ENCODE data around the gene CASP10. TPM values are rescaled to one million over a fixed set of nuclear protein-coding genes. Genes with fewer than 3 reads are reported as not detected.

CASP10 gene
- total and polyA plus RNA-seq, 2 of the 8 experiments (the other 6 are each of a cell fraction or from before 2014, with no cell fraction given): 2.3 to 4.0 TPM

- no peaks in the 10 kb centered on the region; the same call in 1 of the 2 replicates for H3K23me2 ChIP-seq (ENCODE audit: low read depth, low read length)
- peak overlapping the region; percentile 35; the same call in 1 of the 2 replicates for H3K18ac ChIP-seq (ENCODE audit: extremely low read depth, low read length)
- no peak overlapping the region for H2BK20ac ChIP-seq (ENCODE audit: low read length)
- no peak overlapping the region for H4K91ac ChIP-seq (replicated peaks; ENCODE audit: insufficient read length, low read length)
- no peak overlapping the region for H2BK120ac ChIP-seq (replicated peaks; ENCODE audit: low read depth, low read length)
- H3K4me3 ChIP-seq (ENCODE audit: extremely low read depth in 1 of 4, insufficient read depth in 2 of 4, low read depth in 3 of 4, low read length in 4 of 4): no peak overlapping the region
- no peak overlapping the region for H3K27ac ChIP-seq (ENCODE audit: low read depth, low read length)
- H2BK12ac ChIP-seq (ENCODE audit: low read depth, low read length): no peak overlapping the region
- no peaks in the 10 kb centered on the region for H3K9me3 ChIP-seq (ENCODE audit: insufficient read depth in 2 of 2, low read depth in 1 of 2, low read length in 1 of 2)
- no peak overlapping the region for H3K4me2 ChIP-seq (ENCODE audit: insufficient read depth in 1 of 2, low read depth in 2 of 2, low read length in 2 of 2)
- H3K9ac ChIP-seq (replicated peaks in 1 of 4; ENCODE audit: extremely low read depth in 1 of 4, low read depth in 3 of 4, low read length in 3 of 4): no peak overlapping the region
- H2BK15ac ChIP-seq (ENCODE audit: low read length): no peak overlapping the region
- 21% methylated on average over 8 of the region's 8 CpGs; no CpG with 5 or more reads in 1 of the 2 experiments for WGBS, 2 experiments (ENCODE audit: extremely low coverage in 1 of 2, insufficient coverage in 1 of 2, insufficient read length in 1 of 2, insufficient replicate concordance in 2 of 2, low coverage in 1 of 2, low lambda C conversion rate in 2 of 2, missing lambda C conversion rate in 1 of 2)
- H2AFZ ChIP-seq (ENCODE audit: low read length): peak overlapping the region; percentile 63; the same call in 1 of the 2 replicates
- H2BK5ac ChIP-seq (ENCODE audit: low read depth, low read length): no peak overlapping the region; the same call in 1 of the 2 replicates
- H4K20me1 ChIP-seq (replicated peaks in 1 of 2; ENCODE audit: control insufficient read depth in 1 of 2, insufficient read depth in 2 of 2, low read length in 2 of 2): no peaks in the 10 kb centered on the region
- peak; percentile 70 to 89 for DNase-seq (ENCODE audit: low read depth in 1 of 2, low spot score in 2 of 2)
- CTCF ChIA-PET (ENCODE audit: partially characterized antibody): interaction anchor here (0.6 to 3.3 kb wide), 71 partner anchors 10 to 1261 kb away, joined by 3 to 42 read pairs (median 4); partner anchors contain the start of genes CASP10, CFLAR, FLACC1 and ORC2
- H3K56ac ChIP-seq (replicated peaks; ENCODE audit: insufficient read length, low read depth, low read length): no peak overlapping the region
- H2AK5ac ChIP-seq (ENCODE audit: low read depth, low read length): no peak overlapping the region
- peak overlapping the region; percentile 64 for H4K5ac ChIP-seq (ENCODE audit: insufficient read length, low read depth, low read length)
- no peak overlapping the region for H3K4ac ChIP-seq (replicated peaks; ENCODE audit: insufficient read length, low read depth, low read length)
- H4K8ac ChIP-seq (ENCODE audit: extremely low read depth, insufficient read depth, low read length): peak overlapping the region; percentile 95; the same call in 1 of the 2 replicates
- H3K36me3 ChIP-seq (ENCODE audit: control insufficient read depth in 2 of 4, insufficient read depth in 4 of 4, low read length in 3 of 4): no peaks in the 10 kb centered on the region
- H3K27me3 ChIP-seq (replicated peaks in 1 of 4; ENCODE audit: control insufficient read depth in 3 of 4, extremely low read depth in 1 of 4, insufficient read depth in 3 of 4, low read length in 3 of 4): no peaks in the 10 kb centered on the region; a peak in 2 of 7 replicates
- POLR2A ChIA-PET (ENCODE audit: partially characterized antibody): interaction anchor here (0.7 to 2.1 kb wide), 4 partner anchors 10 to 220 kb away, joined by 3 to 9 read pairs (median 6); partner anchors contain the start of genes CASP10, STRADB and TRAK2
- FAIRE-seq: peak; percentile 7
- H3K14ac ChIP-seq (ENCODE audit: insufficient read length): no peak overlapping the region
- H3K79me1 ChIP-seq (ENCODE audit: low read depth, low read length): no peaks in the 10 kb centered on the region
- H3K23ac ChIP-seq (ENCODE audit: insufficient read length): no peak overlapping the region
- no peaks in the 10 kb centered on the region for H3K79me2 ChIP-seq (ENCODE audit: control insufficient read depth in 1 of 2, insufficient read depth in 2 of 2, low read length in 2 of 2)
- H3K4me1 ChIP-seq (replicated peaks in 1 of 4; ENCODE audit: control insufficient read depth in 3 of 4, insufficient read depth in 4 of 4, low read length in 3 of 4): no peaks in the 10 kb centered on the region; a peak in 1 of 7 replicates
- TF ChIP-seq JUND (IDR thresholded peaks at IDR 0.05; ENCODE audit: low read length): 0 out of 2 replicates have a peak, but pooled peaks have one; percentile 7
- TF ChIP-seq ZNF274 (IDR thresholded peaks at IDR 0.05; ENCODE audit: borderline replicate concordance, extremely low read depth, low read length): no peak
- no peak for TF ChIP-seq EP300 (IDR thresholded peaks at IDR 0.05; ENCODE audit: borderline replicate concordance in 1 of 2, low read depth in 2 of 2, low read length in 2 of 2)
- no peak for TF ChIP-seq RXRA (IDR thresholded peaks at IDR 0.05; ENCODE audit: insufficient read depth, low read depth, low read length)
- TF ChIP-seq SP1 (IDR thresholded peaks at IDR 0.05; ENCODE audit: low read depth, low read length): no peak
- peak in 1 of 2 experiments; percentile 38; a peak in 1 of 3 replicates for TF ChIP-seq POLR2A (IDR thresholded peaks at IDR 0.05; ENCODE audit: control extremely low read depth in 1 of 2, low read depth in 2 of 2, low read length in 2 of 2)
- TF ChIP-seq ATF3 (IDR thresholded peaks at IDR 0.05; ENCODE audit: insufficient read depth, low read depth, low read length): no peak
- TF ChIP-seq TEAD4 (IDR thresholded peaks at IDR 0.05; ENCODE audit: low read depth, low read length): no peak
- TF ChIP-seq RFX5 (IDR thresholded peaks at IDR 0.05; ENCODE audit: borderline replicate concordance, low read depth, low read length): no peak
- no peak for TF ChIP-seq KDM4A (IDR thresholded peaks at IDR 0.05; ENCODE audit: low read depth, low read length, severe bottlenecking)
- no peak for TF ChIP-seq TCF12 (IDR thresholded peaks at IDR 0.05; ENCODE audit: low read depth, low read length)
- no peak for TF ChIP-seq NANOG (IDR thresholded peaks at IDR 0.05; ENCODE audit: insufficient read depth, low read depth, low read length, poor library complexity, severe bottlenecking)
These were observed 49.0 kb downstream of the CASP10 start for GRCh38 chr2:201231781-201232466.

Measured in H1 (cell line).